Memory B cell (primary cell): ENCODE results near the gene KLF14.
"Not testable (repeated sequence)": the region's sequence is repeated elsewhere in the genome, so short reads cannot be mapped to it uniquely, and the experiment has no call there.

Experiments
- ATAC-seq: fragments of 150-1000 bp; cut with Tn5 transposase; 2 replicates; pipeline ENCODE4 v1.10.0; 2021; ENCODE audit warnings: low read depth, mild to moderate bottlenecking, moderate library complexity
- DNase-seq, 2 donors: peaks; one replicate each; pipeline ENCODE4 v3.0.0; 2022; ENCODE audit warnings: low spot score in 2 of 2
- H3K27ac Mint-ChIP-seq: one replicate; pipeline ENCODE4 v1.8.0; 2022; ENCODE audit warnings: mild to moderate bottlenecking, moderate library complexity, mixed read lengths
- H3K27me3 Mint-ChIP-seq: one replicate; pipeline ENCODE4 v1.8.0; 2022; ENCODE audit warnings: mixed read lengths
- H3K36me3 Mint-ChIP-seq: one replicate; pipeline ENCODE4 v1.8.0; 2022; ENCODE audit warnings: mild to moderate bottlenecking, mixed read lengths
- H3K4me1 Mint-ChIP-seq: one replicate; pipeline ENCODE4 v1.8.0; 2022; ENCODE audit warnings: mixed read lengths
- H3K4me3 Mint-ChIP-seq: one replicate; pipeline ENCODE4 v1.8.0; 2022; ENCODE audit warnings: mild to moderate bottlenecking, moderate library complexity, mixed read lengths
- H3K9me3 Mint-ChIP-seq: one replicate; pipeline ENCODE4 v1.8.0; 2022; ENCODE audit warnings: mixed read lengths

The KLF14 gene

GRCh38 chr7:130697820-130698219 lies 36.2 kb downstream of the KLF14 start:
- DNase-seq (no peak), ATAC-seq (no peak)
- Mint-ChIP-seq H3K27ac (no peak overlapping the region), H3K4me3 (no peak overlapping the region), H3K27me3 (peaks cover 2% of the 10 kb centered on the region), H3K36me3 (no peaks in the 10 kb centered on the region), H3K4me1 (no peaks in the 10 kb centered on the region), H3K9me3 (no peaks in the 10 kb centered on the region)

GRCh38 chr7:130695840-130696239 lies 38.2 kb downstream of the KLF14 start:
- no peak overlapping the region for H3K27ac Mint-ChIP-seq
- ATAC-seq (no peak), DNase-seq (no peak)
- H3K9me3 Mint-ChIP-seq = peaks cover 3% of the 10 kb centered on the region
- peaks cover 2% of the 10 kb centered on the region for H3K36me3 Mint-ChIP-seq
- no peak overlapping the region for H3K4me3 Mint-ChIP-seq
- no peaks in the 10 kb centered on the region for H3K4me1 Mint-ChIP-seq
- peaks cover 2% of the 10 kb centered on the region for H3K27me3 Mint-ChIP-seq

- not testable (repeated sequence) for H3K27ac Mint-ChIP-seq
Measured at GRCh38 chr7:130692396-130692795, 41.6 kb downstream of the KLF14 start.

GRCh38 chr7:130689683-130690082 lies 44.3 kb downstream of the KLF14 start:
- H3K27me3 Mint-ChIP-seq = peaks cover 5% of the 10 kb centered on the region
- H3K36me3 Mint-ChIP-seq = peaks cover 5% of the 10 kb centered on the region
- no peaks in the 10 kb centered on the region for H3K4me1 Mint-ChIP-seq
- no peak overlapping the region for H3K27ac Mint-ChIP-seq
- no peak overlapping the region for H3K4me3 Mint-ChIP-seq
- no peak for DNase-seq
- peaks cover 7% of the 10 kb centered on the region for H3K9me3 Mint-ChIP-seq
- ATAC-seq = no peak

More at GRCh38 chr7:130692396-130692795, 41.6 kb downstream of the KLF14 start:
- H3K27me3 Mint-ChIP-seq, H3K4me3 Mint-ChIP-seq, ATAC-seq, H3K4me1 Mint-ChIP-seq, DNase-seq, H3K9me3 Mint-ChIP-seq, H3K36me3 Mint-ChIP-seq: not testable (repeated sequence)

- Mint-ChIP-seq H3K27ac (no peak overlapping the region), H3K4me3 (no peak overlapping the region), H3K27me3 (peaks cover 6% of the 10 kb centered on the region), H3K4me1 (no peaks in the 10 kb centered on the region), H3K9me3 (no peaks in the 10 kb centered on the region), H3K36me3 (no peaks in the 10 kb centered on the region)
- DNase-seq (no peak), ATAC-seq (no peak)
Measured at GRCh38 chr7:130683026-130683425, 51.0 kb downstream of the KLF14 start.
